NCI-H524 treated with DMSO at 0.1 percent for 48 hours (cell line): ENCODE data around the gene PIGN.

Source experiments
- DNase-seq: peaks from one replicate; lab custom pipeline; 2025; lab: John Stamatoyannopoulos, UW

The PIGN gene

DNA sequence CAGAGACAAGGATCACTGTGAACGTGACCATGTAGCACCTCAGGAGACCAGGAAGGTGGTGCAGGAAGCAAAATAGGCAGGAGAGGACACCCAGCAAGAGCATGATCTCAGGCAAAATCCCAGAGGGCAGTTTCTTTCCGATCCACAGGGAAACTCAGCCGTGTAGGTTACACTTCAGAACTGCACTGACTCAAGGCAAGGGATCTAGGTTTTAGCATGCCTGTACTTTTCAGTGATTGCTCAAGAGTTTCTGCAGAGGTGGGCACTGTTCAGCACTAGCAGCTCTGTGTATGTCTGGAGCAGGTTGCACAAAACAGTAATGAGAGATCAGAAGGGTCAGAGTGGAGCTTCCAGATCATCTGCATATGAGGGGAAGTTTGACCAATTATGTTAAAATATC lies 177.3 kb downstream of the PIGN start:
- no peak for DNase-seq

DNA sequence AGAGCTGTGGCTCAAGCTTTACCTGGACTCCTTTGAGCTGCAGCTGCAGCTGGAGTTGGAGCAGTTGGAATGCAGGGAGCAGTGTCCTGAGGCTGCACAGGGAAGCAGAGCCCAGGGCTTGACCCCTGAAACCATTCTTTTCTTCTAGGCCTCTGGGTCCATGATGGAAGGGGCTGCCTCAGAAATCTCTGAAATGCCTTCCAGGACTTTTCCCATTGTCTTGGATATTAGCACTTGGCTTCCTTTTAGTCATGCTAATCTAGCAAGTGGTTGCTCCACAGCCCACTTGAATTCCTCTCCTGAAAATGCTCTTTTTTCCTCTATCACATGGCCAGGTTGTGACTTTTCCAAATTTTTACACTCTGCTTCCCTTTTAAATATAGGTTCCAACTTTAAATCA lies 185.5 kb downstream of the PIGN start:
- DNase-seq = no peak

DNA sequence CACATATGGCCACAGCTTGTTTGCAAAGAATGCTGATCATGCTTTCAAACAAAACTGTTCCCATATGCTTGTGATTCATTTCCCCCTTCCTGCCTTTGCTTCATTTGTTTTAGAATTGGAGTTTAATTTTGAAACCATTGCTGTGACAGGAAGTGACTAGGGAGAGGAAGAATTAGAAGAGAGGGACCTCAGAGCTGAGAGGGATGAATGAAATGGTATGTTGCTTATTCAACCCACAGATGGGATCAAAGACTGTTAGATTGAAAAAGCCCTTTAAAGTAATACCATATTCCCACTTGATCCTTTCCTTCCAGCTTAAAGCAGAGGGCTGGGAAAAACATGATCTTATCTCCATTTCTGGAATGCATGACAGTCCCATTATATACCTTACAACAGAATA lies 187.9 kb downstream of the PIGN start:
- no peak for DNase-seq

DNA sequence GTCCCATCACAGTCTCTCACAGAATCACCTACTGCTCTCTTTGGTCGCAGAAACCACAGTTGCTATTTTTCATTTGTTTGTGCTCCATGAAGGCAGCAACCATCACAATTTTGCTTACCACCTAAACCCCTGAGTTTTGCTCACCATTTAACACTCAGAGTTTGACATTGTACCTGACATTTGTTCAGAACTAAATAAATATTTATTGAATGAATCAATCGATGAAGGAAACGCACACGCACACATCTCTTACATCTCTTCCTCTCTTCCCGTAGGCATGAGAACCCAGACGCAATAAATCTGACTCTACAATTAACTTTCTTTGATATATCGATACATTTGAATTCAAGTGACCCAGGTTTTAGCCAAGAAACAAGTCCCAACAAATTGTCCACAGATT lies 188.5 kb downstream of the PIGN start:
- no peak for DNase-seq

DNA sequence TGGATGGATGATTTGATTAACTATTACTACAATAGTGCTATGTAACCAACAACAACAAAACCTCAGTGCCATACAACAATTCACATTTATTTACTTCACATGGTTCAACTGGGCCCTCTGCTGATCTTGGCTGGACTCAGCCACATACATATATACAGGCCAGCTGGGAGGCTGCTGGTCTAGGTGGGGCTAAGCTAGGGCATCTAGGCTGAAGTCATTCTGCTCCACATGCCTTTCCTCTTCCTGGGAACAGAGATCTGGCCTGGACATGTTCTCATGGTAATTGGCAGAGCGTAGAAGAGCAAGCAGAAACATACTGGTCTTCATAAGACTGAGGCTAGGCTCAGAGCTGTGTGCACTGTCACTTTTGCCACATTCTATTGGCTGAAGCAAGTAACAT lies 191.2 kb downstream of the PIGN start:
- DNase-seq = no peak

DNA sequence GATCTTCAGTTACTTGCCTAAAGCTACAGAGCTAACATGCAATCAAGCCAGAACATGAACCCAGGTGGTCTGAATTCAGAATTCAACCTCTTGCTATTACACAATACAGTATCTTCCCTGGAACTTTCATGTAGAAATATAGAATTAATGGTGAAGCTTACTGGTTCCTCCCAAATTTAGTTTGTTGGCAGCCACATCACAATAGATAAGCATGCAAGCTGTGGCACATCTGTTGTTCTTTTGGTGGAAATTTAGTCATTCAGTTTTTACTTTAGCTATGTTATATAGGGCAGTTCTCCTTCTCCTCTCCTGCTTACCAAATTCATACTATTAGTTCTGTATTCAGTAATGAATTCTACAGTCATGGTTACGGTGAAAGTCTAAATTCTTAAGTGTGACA lies 193.0 kb downstream of the PIGN start:
- DNase-seq = no peak

DNA sequence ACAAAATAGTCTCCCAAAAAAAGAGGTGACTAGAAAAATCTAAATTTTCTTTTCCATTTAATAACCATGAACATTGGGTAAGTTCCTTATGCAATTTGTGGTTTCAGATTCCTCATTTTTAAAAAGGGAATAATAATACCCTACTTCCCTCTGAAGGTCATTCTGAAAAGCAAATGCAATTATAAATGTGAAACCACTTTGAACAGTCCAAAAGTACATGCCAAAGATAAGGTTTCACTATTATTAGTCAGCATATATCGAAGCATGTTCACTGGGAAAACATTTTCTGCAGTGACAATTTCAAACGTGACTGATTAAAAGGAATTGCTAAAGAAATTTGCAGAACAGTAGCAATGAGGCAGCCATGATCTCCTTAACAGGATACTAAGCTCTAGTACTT lies 193.9 kb downstream of the PIGN start:
- no peak for DNase-seq

DNA sequence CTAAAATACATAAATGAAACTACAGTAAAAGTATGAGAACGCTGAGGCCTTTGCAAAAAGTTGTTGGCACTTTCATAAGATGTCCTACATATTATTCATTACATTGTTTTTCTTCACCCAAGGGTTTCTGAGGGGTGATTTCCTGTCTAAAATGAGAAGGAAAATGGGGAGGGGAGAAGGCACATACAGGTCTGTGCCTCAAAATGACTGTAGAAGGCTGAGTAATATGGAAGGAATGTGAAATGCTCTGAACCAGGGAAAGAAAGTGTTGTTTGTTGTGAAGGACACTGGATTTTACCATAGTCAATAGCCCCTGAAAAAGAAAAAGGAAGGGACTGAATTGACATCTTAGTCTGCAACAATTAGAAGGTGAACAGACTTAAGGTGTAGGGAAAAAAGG lies 194.6 kb downstream of the PIGN start:
- no peak for DNase-seq

DNA sequence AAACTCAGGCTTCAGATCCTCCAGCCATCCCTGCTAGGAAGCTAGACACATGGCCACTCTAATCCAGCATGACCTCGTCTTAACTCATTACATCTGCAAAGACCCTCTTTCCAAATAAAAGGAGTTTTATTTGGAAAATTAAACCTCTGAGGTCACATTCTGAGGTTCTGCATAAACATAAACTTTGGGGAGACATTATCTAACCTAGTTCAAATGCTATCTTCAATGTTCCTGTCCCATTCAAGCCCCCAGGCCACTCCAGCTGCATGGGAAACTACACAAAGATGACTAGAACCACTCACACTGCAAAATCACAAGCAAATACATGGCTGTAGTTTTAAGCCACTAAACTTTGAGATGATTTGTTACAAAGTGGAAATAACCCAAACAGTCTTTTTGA lies 195.0 kb downstream of the PIGN start:
- no peak for DNase-seq

DNA sequence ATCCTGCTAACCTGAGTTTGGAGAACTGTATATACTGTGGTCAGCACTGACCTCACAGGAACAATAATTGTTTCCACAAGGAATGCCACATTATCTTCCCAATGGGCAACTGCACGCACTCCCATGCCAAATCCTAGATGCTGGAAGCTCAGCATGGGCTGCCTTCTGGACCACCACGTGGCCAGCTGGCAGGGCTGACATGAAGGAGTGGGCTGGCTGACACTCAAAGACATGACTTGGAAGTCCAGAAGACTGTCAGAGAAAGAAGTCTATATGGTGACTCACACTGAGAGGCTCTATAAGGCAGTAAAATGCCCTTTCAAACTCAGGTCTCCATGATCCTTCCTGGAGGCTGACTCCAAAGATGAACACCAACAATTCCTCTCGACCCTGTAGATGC lies 195.7 kb downstream of the PIGN start:
- DNase-seq = no peak
